ENCODE data around the gene PRKCA. TPM values are rescaled to one million over a fixed set of nuclear protein-coding genes. Genes with fewer than 3 reads are reported as not detected.

PRKCA gene
- total RNA-seq, 1 donor from 2014 or later = 2.2 TPM

- intact Hi-C loops (cut with micrococcal nuclease) = no loop called here
- H3K27ac Mint-ChIP-seq = no peak overlapping the region
- no peaks in the 10 kb centered on the region for H3K9me3 Mint-ChIP-seq
- no peak for DNase-seq
- CTCF ChIA-PET = no interaction called here
- peaks cover 10% of the 10 kb centered on the region for H3K27me3 Mint-ChIP-seq
- ATAC-seq (ENCODE audit: low read depth) = no peak
- H3K4me3 Mint-ChIP-seq = no peak overlapping the region
- H3K4me1 Mint-ChIP-seq = peaks cover 31% of the 10 kb centered on the region
- TF ChIP-seq, protein P1, sequence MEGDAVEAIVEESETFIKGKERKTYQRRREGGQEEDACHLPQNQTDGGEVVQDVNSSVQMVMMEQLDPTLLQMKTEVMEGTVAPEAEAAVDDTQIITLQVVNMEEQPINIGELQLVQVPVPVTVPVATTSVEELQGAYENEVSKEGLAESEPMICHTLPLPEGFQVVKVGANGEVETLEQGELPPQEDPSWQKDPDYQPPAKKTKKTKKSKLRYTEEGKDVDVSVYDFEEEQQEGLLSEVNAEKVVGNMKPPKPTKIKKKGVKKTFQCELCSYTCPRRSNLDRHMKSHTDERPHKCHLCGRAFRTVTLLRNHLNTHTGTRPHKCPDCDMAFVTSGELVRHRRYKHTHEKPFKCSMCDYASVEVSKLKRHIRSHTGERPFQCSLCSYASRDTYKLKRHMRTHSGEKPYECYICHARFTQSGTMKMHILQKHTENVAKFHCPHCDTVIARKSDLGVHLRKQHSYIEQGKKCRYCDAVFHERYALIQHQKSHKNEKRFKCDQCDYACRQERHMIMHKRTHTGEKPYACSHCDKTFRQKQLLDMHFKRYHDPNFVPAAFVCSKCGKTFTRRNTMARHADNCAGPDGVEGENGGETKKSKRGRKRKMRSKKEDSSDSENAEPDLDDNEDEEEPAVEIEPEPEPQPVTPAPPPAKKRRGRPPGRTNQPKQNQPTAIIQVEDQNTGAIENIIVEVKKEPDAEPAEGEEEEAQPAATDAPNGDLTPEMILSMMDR (IDR thresholded peaks at IDR 0.05) = no peak
- POLR2A ChIA-PET = no interaction called here
- no peaks in the 10 kb centered on the region for H3K36me3 Mint-ChIP-seq (ENCODE audit: low read depth)
These were observed 487.6 kb downstream of the PRKCA start for GRCh38 chr17:66789961-66790437.

GRCh38 chr17:66790501-66791061 lies 488.2 kb downstream of the PRKCA start:
- DNase-seq (no peak), ATAC-seq (ENCODE audit: low read depth) (no peak)
- TF ChIP-seq, protein P1 (IDR thresholded peaks at IDR 0.05) = no peak
- Mint-ChIP-seq H3K36me3 (ENCODE audit: low read depth) (no peaks in the 10 kb centered on the region), H3K4me3 (no peak overlapping the region), H3K27ac (no peak overlapping the region), H3K4me1 (peaks cover 31% of the 10 kb centered on the region), H3K9me3 (no peaks in the 10 kb centered on the region), H3K27me3 (peaks cover 10% of the 10 kb centered on the region)
- intact Hi-C loops (cut with micrococcal nuclease) = no loop called here
- ChIA-PET POLR2A (no interaction called here), CTCF (no interaction called here)

DNA sequence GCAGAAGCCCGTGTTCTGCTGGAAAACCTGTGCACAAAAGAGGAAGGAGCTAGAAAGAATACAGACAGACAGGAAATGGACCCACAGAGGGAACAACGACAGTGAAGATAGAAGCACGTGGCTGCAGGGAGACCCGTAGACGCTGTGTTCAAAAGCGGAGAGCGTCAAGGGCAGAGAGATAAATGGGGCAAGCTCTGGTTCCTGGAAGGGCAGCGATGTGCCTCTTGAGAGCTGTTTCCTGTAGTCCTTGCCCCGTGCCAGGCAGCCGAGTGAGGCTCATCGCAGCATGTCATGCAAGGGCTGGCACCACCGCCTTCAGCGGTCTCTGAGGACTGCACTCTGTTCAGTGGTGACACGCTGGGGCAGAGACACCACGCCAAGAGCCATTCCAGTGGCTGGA lies 488.9 kb downstream of the PRKCA start:
- TF ChIP-seq, protein P1 (IDR thresholded peaks at IDR 0.05) = no peak
- Mint-ChIP-seq H3K9me3 (no peaks in the 10 kb centered on the region), H3K4me3 (peak overlapping the region; percentile 44), H3K4me1 (peaks cover 26% of the 10 kb centered on the region), H3K27me3 (peaks cover 10% of the 10 kb centered on the region), H3K36me3 (ENCODE audit: low read depth) (no peaks in the 10 kb centered on the region), H3K27ac (no peak overlapping the region)
- intact Hi-C loops (cut with micrococcal nuclease) = no loop called here
- DNase-seq (no peak), ATAC-seq (ENCODE audit: low read depth) (peak; percentile 60)
- ChIA-PET CTCF (no interaction called here), POLR2A (no interaction called here)

DNA sequence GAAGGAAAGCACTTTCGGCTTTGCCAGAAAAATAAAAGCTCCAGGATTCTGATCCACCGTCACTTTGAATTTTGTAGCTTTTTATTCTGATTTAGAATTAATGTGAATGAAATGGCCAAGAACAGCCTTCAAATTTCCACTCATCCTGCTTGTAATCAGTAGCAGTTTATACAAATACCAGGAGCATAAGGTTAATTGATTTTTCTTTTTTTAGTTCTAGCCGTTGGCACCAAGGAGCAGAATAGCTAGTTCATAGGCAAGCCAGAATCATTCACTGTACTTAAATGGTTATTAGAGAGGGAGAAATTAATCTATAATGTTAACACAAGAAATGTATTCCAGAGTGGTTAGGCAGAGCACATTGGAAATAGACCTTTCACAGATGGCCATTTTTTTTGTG lies 491.4 kb downstream of the PRKCA start:
- Mint-ChIP-seq H3K9me3 (no peaks in the 10 kb centered on the region), H3K27me3 (peaks cover 10% of the 10 kb centered on the region), H3K4me1 (peaks cover 20% of the 10 kb centered on the region), H3K27ac (no peak overlapping the region), H3K4me3 (no peak overlapping the region), H3K36me3 (ENCODE audit: low read depth) (no peaks in the 10 kb centered on the region)
- POLR2A ChIA-PET = no interaction called here
- TF ChIP-seq, protein P1 (IDR thresholded peaks at IDR 0.05) = no peak
- DNase-seq (no peak), ATAC-seq (ENCODE audit: low read depth) (no peak)
- CTCF ChIA-PET = no interaction called here
- intact Hi-C loops (cut with micrococcal nuclease) = no loop called here

GRCh38 chr17:66795486-66795885 lies 493.1 kb downstream of the PRKCA start:
- ChIA-PET POLR2A (no interaction called here), CTCF (no interaction called here)
- TF ChIP-seq, protein P1 (IDR thresholded peaks at IDR 0.05) = no peak
- peaks cover 10% of the 10 kb centered on the region for H3K27me3 Mint-ChIP-seq
- no peak overlapping the region for H3K4me3 Mint-ChIP-seq
- H3K27ac Mint-ChIP-seq = no peak overlapping the region
- H3K4me1 Mint-ChIP-seq = peaks cover 14% of the 10 kb centered on the region
- no peaks in the 10 kb centered on the region for H3K36me3 Mint-ChIP-seq (ENCODE audit: low read depth)
- H3K9me3 Mint-ChIP-seq = no peaks in the 10 kb centered on the region
- DNase-seq (no peak), ATAC-seq (ENCODE audit: low read depth) (no peak)
- intact Hi-C loops (cut with micrococcal nuclease) = no loop called here
